ENCODE results near the gene UFSP1.

The UFSP1 gene

DNA sequence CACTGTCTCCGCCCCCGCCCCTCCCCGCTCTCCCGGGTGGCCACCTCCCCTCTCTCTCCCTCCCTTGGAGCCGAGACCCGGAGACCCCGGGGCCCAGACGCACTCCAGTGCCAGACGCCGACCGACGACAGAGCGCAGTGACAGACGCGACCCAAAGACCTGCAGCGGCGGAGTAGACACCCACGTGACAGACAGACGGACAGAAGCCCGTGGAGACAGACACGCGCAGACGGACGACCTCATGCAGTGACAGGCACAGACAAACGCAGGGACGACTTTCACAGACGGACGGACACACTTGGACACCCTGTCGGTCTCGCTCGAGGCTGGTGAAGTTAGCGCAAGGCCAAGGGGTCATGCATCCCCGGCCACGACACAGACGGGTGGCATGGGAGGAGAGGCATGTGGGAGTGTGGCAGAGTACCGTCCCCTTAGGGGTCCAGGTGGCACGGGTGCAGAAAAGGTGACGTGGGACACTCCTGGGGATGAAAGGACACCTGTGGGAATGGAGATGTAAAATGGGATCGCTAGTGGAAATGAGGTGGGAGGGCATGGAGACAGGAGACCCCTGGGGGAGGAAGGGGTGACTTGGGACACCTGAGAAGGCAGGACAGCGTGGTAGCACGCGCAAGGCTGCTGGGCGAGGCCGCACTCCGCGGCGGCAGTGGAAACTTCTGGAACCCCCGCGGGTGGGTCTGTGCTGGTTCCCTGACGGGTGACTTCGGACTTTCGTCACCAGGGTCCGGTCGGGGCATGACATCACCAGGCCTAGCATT, 6.6 kb upstream of the UFSP1 start:
- no peak for DNase-seq (ENCODE audit: low spot score)

DNA sequence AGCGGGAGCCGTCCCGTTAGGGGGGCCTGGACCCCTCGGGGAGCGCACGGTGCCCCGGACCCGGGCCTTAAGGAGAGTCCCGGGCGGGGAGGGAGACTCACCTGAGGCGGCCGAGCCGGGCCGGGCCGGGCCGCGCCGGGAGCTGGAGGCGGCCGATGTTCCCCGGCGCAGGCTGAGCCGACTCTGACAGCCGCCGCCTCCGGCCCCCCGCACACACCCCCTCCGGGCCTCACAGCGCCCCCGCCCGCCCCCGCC, 6.1 kb upstream of the UFSP1 start, which contains the start of gene ACHE:
ACHE (minus strand) TSS at position 188 of the 255 bp plus-strand sequence. CDS start 1,656 bp downstream, outside the sequence.
- DNase-seq (ENCODE audit: low spot score): no peak

DNA sequence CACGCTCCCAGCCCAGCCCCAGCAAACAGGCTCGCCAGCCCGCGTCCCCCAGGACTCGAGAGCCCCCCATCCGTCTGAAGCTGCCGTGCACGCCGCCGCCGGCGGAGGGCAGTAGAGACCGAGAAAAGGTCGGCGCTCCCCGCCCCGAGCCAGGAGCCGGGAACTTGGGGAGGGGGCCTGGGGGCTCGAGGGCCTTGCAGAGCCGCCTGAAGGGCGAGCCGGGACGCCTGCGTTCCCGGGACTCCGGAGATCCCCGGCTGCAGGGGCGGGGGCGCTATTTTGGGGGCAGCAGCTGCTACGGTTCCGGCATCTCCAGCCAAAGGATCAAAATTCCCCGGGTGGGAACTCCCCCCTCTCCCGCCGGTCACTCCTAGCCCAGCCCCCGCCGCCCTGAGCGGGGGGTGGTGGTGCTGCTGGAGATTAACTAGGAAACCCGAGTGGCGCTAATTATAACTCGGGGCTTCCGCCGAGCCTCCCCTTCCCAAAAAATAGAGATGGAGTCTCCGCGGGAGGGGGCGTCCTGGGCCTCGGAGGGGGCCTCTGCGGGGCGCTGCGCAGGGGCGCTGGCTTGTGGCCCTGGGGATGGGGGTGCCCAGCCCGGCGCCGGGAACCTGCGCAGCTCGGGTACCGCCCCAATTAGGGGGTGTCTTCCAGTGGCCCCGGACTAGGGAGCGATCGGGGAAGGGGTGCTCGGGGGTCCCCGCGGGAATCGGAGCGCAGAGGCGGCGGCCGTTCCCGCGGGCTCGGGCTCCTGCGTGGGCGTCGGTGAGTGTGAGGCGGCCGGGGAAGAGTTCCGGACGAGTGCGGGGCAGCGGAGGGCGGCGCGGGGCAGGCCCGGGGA, 5.6 kb upstream of the UFSP1 start:
- peak; percentile 85 for DNase-seq (ENCODE audit: low spot score)

DNA sequence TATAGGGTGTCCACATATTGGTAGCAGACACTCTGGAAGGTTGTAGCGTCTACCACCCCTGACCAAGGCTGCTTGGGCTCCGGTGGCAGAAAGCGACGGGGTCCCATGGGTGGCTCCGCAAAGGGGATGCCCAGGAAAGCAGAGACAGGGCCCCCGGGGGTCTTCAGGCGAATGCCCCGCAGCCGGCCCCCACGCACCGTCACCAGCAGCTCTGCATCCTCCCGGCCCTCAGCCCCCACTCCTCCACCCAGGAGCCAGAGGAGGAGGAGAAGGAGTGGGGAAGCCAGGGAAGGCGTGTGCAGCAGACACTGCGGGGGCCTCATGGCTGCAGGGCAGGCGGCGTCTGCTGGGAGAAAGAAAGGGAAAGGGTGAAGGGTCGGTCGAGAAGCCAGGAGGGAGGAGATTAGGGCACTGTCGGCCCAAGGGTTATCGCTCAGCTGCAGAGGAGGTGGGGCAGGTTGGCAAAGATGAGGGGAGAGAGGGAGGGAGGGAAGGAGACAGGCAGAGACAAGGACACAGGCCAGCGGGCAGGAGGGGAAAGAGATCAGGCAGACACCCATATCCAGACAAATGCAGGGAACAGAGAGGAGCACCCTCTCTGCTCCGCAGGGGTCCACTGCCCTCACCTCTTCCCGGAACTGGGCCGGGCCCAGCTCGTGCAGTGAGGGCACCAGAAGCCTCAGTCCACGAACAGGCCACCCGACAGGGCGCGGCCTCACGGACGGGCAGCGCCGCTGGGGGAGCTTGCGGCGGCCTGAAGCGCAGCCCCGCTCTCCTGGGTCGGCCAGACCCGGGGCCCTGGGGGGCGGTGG, 4.6 kb upstream of the UFSP1 start:
- no peak for DNase-seq (ENCODE audit: low spot score)

DNA sequence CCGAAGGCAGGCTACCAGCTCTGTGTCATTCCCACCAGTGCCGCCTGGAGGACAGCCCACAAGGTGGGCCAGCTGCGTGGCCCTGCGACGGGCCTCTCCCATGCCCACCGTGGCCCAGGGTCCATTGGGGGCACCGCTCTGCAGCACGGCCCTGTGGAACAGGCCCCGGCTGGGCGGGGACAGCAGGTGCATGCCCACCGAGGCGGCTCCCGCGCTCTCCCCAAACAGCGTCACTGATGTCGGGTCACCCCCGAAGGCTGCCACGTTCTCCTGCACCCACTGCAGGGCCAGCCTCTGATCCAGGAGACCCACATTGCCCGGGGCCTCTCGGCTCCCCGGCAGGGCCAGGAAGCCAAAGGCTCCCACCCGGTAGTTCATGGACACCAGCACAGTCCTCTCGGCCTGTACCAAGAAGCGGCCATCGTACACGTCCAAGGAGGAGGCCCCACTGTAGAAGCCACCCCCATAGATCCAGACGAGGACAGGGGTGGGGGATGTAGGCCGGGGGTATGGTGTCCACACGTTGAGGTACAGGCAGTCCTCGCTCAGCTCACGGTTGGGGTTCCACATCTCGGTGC, 3.9 kb upstream of the UFSP1 start:
- no peak for DNase-seq (ENCODE audit: low spot score)

DNA sequence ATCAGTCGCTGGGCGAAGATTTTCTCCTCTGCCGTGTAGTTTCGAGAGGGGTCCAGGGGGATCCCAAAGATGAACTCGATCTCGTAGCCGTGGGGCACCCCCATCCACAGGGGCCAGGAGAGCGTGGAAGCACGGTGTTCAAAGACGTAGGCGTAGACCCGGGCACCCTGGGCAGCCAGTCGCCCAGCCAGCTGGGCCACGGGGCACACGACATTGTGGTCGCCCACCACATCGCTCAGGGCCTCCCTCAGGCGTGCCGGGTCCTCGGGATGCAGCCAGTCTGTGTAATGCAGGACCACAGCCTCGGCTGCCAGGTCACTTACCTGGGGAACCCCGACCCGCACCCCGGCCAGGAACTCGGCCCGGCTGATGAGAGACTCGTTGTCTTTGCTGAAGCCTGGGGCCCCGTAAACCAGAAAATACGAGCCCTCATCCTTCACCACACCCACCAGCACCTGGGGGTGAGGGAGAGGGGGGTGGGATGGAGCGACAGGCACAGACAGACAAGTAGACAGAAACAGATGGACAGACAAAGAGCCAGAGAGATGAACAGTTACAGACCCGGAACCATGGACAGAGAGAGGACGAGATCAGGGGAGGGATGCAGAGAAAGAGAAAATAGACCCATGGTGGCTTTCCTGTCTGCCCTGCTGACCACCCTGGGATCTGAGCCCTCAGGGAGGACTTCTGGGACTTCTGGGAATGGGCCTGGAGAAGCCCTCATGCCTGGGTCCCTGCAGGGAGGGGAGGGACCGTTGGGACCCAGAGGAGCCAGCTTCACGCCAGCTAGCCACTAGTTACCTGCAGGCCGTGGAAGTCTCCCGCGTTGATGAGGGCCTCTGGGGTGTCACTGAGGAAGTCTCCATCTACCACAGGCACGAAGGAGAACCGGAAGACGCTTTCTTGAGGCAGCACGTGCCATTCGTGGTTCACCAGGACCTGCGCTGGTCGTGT, 3.1 kb upstream of the UFSP1 start:
- DNase-seq (ENCODE audit: low spot score): no peak

DNA sequence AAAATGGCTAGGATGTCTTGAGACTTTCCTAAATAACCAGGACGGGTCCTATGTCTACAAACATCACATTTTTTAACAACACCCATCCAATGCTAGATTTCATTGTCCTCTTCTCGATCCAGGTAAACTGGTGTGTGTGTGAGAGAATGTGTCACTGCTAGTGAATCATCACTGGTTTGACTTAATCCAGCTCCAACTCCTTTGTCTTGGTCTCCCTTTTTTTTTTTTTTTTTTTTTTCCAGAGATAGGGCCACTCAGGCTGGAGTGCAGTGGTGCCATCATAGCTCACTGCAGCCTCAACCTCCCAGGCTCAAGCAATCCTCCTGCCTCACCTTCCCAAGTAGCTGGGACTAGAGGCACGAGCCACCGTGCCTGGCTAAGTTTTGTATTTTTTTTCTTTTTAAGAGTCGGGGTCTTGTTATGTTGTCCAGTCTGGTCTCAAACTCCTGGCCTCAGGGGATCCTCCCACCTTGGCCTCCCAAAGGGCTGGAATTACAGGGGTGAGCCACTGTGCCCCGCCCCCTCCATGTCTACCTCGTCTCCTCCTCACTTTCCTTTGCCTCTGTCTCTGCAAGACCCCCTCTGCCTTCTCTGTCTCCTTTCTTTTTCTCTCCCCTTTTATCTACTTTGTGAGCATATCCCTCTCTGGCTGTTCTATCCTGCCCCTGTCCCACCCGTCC, 2.2 kb upstream of the UFSP1 start:
- DNase-seq (ENCODE audit: low spot score): no peak

DNA sequence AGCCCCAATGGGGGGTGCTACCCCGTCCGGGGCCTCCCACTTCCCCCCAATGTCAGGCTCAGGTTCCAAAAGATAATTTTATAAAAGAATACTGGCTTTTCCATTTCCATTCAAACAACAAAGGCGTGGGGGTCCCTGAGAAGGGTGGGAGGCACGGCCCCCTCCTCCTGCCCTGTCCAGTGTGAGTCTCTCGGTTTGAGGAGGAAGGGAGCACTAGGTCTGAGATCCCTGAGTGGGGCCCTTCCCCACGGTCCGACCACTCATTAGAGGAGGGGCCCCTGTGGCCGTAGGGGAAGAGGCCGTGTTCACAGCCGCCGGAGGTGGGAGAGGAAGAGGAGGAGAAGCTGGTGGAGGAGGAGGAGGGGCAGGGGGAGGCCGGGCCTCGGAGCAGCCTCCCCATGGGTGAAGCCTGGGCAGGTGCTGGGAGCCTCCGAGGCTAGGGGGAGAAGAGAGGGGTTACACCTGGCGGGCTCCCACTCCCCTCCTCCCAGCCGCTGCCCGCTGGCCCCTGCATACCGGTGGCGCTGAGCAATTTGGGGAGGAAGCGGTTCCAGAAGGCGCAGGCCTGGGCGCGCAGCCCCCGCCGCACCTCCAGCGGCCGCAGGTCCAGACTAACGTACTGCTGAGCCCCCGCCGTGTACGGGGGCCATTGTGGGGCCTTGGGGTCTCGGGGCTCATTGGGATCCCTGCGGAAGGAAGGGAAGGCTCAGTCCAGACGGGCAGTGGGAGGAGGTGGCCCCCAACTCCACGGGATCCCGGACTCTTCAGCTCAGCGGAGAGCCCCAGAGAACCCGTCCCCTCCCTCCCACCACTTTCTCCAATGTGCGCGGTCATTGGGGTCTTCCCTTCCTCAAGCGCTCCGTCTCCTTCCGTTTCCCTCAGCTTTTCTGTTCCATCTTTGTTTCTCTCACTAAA, 1.4 kb upstream of the UFSP1 start:
- no peak for DNase-seq (ENCODE audit: low spot score)

DNA sequence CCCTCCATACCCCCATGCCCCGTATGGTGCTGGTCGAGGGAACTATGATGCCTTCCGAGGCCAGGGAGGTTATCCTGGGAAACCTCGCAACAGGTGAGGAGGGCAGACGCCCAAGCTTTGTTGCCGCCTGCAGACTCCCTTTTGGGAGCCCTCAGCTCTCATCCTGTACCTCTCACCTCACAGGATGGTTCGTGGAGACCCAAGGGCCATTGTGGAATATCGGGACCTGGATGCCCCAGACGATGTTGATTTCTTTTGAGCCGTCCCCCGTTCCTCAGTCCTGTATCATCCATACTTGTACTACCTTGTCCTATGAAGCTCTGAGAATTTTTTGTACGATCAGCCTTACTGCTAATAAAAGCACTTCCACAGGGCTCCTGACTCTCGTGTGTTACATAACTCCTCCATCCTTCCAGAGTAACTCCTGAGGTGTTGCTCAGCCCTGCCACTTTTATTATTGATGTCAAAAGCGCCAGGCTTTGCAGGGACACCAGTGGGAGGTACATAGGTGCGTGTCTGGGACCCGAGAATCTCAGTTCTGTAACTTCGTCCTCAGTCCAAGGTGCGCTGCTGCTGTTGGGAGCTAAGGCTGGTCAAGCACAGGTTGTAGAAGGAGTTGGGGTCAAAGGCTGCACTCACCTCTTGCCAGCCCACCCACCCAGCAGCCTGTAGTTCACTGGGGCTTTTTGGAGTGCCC, 1.1 kb downstream of the UFSP1 start:
- no peak for DNase-seq (ENCODE audit: low spot score)

DNA sequence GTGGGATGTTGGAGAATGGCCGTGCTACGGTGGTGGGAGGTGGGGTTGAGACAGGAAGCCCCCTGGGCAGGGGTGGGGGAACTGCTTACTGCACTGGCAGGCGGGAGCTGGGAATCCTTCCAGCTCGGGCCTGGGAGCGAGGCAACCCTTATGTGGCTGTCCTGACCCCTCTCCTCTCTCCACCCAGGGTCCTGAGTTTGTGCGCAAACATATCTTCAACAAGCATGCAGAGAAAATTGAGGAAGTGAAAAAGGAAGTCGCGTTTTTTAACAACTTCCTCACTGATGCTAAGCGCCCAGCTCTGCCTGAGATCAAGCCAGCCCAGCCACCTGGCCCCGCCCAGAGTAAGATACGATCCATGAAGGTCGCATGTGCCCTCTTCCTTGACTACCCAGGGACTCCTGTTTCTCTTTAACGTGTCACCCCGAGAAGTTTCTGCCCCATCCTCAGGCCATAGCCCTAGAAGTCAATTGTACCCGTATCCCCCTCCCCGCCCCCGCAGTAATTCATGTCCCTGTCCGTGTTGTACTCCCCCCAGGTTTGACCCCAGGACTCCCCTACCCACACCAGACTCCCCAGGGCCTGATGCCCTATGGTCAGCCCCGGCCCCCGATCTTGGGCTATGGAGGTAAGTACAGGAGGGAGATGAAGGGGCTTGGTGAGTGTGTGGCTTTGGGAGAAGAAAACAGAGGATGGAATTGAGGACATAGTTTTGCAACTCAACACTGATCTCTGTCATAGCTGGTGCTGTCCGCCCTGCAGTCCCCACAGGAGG, 1.8 kb downstream of the UFSP1 start:
- DNase-seq (ENCODE audit: low spot score): no peak

DNA sequence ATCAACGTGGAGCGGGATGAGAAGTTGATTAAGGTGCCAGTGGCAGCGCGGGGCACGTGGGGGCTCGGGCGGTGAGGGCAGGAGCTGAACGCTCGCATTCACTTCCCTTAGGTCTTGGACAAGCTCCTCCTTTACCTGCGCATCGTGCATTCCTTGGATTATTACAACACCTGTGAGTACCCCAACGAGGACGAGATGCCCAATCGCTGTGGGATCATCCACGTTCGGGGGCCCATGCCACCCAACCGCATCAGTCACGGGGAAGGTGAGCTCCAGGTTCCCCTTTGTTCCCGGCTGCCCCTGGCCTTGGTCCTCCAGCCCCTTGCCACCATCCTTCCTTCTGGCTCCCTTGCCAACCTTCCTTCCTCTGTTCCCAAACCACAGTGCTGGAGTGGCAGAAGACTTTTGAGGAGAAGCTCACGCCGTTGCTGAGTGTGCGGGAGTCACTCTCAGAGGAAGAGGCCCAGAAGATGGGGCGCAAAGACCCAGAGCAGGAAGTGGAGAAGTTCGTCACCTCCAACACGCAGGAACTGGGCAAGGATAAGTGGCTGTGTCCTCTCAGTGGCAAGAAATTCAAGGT, 2.5 kb downstream of the UFSP1 start:
- no peak for DNase-seq (ENCODE audit: low spot score)

DNA sequence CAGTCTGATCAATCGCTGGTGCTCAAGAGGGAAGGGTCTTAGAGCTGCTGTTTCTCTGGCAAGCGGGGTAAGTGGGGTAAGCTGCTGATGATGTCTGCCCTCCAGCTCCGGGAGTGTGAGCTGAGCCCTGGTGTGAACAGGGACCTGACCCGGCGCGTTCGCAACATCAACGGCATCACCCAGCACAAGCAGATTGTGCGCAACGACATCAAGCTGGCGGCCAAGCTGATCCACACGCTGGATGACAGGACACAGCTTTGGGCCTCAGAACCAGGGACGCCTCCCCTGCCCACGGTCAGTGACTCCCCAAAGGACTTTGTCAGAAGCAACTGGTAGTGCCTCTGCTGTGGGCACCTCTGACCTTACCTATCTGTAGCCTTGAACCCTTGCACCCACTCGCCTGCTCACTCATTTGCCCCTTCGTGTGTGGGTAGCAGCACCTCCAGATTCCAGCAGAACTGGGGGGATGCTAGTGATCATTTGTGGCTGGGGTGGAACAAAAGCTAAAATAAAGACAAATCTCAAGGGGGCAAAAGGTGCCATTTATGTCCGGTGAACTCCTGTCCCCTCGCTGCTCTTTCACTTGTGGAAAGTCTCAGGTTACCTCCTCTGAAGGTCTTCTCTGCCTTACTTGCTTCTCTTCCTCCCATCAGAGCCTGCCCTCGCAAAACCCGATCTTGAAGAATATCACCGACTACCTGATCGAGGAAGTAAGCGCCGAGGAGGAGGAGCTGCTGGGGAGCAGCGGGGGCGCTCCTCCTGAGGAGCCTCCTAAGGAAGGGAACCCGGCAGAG, 3.2 kb downstream of the UFSP1 start:
- DNase-seq (ENCODE audit: low spot score): no peak

DNA sequence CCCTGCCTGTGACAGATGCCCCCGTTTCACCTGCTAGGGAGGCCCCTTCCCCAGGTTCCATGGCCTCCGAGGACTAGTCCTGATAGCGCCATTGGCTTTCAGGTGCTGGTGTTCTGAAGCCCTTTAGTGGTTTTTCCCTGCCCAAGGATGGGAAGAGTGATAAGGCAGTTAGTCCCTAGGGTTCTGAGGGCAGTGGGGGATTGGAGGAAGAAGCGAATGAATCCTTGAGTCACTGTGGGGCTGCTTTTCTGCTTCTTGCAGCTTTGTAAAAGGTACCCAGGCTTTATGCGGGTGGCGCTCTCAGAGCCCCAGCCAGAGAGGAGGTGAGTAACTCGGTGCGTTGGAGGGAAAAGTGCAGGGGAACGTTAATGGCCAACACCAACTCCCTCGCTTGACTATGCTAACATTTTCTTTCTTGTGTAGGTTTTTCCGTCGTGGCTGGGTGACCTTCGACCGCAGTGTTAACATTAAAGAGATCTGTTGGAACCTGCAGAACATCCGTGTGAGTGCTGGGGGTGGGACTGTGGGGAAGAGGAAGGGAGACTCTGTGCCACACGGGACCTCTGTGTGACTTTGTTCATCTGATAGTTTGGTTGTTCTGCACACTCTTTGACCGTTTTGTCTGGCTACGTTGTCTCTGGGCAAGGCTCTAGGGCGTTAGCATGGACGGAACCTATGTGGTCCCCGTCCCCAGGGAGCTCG, 3.9 kb downstream of the UFSP1 start:
- no peak for DNase-seq (ENCODE audit: low spot score)

DNA sequence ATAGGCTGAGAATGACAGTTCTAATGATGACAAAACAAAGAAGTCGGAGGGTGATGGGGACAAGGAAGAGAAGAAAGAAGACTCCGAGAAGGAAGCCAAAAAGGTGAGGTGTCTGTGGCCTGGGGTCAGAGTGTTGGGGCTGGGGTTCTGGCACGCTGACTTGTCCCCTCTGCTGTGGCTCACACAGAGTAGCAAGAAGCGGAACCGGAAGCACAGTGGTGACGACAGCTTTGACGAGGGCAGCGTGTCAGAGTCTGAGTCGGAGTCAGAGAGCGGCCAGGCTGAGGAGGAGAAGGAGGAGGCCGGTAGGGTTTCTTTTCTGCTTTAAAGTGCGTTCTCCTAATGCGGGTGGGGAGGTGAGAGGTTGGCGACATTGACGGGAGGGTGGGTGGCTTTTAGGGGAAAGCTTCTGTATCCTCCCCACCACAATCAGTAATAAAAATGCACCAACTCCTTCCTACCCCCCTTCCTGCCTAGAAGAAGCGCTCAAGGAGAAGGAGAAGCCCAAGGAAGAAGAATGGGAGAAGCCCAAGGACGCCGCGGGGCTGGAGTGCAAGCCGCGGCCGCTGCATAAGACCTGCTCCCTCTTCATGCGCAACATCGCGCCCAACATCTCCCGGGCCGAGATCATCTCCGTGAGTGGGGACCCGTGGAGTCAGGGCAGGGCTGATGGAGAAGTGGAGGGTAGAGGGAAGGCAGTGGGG, 4.6 kb downstream of the UFSP1 start:
- DNase-seq (ENCODE audit: low spot score): no peak

DNA sequence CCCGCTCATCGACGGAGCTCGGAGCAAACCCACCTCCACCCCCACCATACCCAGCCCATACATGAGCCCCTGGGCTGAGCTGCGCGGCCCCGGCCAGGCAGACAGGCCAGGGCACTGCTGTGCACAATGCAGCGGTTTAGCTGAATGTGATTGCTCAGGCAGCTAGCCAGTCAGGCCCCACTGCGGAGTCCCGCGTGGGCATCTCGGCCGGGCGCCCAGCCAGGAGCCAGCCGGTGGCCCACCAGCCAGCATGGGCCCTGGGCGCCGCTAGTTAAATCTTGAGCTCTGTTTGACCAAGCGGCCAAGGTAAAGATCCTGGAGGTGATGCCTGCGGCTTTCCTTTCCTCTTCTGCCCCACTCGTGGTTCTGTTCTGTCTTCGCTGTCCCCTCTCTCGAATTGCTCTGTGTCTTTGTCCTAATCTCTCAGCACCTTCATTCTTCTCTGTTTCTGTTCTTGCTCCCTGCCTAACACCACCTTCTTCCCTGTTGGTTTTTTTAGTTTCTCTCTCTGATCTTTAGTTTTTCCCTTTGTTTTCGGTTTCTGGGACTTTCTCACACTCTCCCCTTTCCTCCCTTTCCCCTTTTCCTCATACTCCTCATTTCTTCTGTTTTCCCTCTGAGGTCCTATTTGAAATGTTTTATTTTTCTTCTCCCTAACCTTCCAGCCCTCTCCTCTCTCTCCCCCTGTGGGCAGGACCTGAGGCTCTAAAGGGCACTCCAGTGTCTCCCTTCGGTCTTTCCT, 6.6 kb downstream of the UFSP1 start:
- peak; percentile 51 for DNase-seq (ENCODE audit: low spot score)
